OCI-LY1 (cell line): ENCODE data around the gene MLLT1.

Source experiments
- CTCF ChIP-seq: fragments of 200-600 bp; sonication (generic), shearing (Covaris generic); IDR thresholded peaks from 2 replicates; pipeline ENCODE4 v1.5.1; 2017; ENCODE audit warnings: mild to moderate bottlenecking, antibody characterized with exemption, low read length, moderate library complexity, mixed read lengths
- EZH2 ChIP-seq: fragments of 200-600 bp; sonication (generic), shearing (Covaris generic); IDR thresholded peaks from 2 replicates; pipeline ENCODE4 v1.8.0; 2017; ENCODE audit warnings: borderline replicate concordance, mixed run types, mild to moderate bottlenecking, antibody characterized with exemption, low read length, moderate library complexity, mixed read lengths

GRCh38 chr19:6326815-6327214, 47.0 kb upstream of the MLLT1 start:
- TF ChIP-seq CTCF, result no peak
- TF ChIP-seq EZH2, result no peak
